ENCODE results near the gene NOL9.
A peak's percentile ranks its signal among the peaks of the same experiment; 100 is the strongest.

NOL9 gene

GRCh38 chr1:6519491-6519934 lies 34.8 kb downstream of the NOL9 start:
- DNase-seq: no peak

DNA sequence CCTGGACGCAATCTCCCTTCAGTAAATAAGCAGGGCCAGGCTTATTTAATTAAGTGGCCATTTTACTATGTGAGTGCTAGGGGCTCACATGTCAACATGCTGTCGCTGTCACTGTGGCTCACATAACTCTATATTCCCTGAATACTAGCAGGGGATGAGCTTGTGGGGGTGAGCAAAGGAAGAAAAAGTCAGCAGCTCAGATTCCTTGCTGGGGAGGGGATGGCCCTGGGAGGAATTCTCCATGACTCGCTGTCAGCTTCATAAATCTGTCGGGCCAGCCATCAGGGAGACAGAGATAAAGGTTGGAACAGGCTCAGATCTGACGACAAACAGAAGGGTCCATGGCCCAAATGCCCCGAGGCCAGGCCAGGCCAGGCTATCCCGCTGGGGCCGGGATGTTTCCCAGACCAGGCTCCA lies 36.9 kb downstream of the NOL9 start:
- no peak for DNase-seq

GRCh38 chr1:6515771-6516170 lies 38.5 kb downstream of the NOL9 start:
- no peak for DNase-seq

DNA sequence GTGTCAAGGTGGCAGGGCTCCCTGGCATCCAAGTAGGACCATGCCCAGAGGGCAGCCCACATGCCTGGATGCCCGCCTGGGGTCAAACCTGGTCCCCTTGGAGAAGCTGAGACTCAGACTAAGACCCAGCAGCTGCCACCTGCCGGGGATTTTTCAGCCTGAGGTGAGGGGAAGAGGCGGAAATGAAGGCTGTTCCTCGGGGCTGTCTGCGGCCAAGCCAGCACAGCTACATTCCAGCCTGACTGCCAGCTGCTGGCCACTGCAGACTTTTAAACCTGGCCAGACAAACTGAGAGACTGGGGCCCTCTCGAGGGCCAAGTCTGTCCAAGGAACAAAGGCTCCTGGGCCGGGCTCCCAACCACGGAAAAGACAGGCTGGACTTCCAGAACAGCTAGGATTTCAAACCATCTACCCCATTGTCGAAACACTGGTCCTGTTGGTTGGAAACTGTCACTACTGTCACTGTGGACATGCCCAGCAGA lies 41.0 kb downstream of the NOL9 start:
- no peak for DNase-seq

DNA sequence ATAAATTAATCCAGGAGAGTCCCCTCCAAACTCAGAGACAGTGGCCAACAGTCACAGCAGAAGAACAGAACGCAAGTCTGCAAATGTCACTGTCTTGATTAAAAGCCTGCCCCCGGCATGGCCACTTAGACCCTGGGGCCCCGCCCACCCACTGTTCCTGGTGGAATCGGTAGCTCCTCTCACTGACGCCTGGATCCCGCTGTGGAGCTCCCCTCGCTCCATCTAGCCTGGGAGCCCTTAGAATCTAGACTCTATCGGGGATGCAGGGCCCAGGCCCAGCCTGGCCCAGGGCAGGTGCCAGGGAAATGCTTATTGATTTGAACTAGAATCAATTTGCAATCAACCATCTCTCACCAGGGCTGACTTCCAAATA lies 41.4 kb downstream of the NOL9 start:
- no peak for DNase-seq

GRCh38 chr1:6512245-6512907 lies 41.9 kb downstream of the NOL9 start:
- no peak for DNase-seq

- DNase-seq: no peak
Observed at GRCh38 chr1:6511561-6512244, 42.6 kb downstream of the NOL9 start.

DNA sequence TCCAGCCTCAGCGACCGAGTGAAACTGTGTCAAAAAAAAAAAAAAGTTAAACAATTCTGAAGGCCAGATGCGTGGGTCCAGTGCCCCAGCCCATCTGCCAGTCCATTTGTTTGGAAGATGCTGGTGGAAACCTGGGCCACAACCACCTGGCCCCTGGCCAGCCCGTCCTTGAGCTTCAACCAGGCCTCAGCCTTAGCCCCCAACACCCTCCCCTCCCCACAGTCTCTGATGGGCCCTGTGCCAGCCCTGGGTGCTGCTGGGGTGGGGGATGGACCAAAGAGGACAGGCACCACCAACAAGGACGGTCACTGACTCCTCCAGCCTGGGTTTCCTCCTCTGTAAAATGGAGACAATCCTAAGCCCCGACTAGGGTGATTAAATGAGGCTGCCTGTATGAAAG lies 43.3 kb downstream of the NOL9 start:
- no peak for DNase-seq

DNA sequence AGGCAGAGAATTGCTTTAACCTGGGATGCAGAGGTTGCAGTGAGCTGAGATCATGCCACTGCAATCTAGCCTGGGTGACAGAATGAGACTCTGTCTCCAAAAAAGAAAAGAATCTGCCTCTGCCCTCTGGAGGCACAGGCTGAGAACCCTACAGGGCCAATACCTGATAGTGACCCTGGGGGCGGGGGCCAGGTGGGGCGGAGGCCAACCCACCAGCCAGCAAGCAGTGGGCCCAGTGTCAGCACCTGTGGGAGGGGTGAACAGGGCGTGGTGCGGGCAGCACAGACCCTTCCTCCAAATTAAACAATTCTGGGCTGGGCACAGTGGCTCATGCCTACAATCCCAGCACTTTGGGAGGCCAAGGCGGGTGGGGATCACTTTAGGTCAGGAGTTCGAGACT lies 43.8 kb downstream of the NOL9 start:
- no peak for DNase-seq

DNA sequence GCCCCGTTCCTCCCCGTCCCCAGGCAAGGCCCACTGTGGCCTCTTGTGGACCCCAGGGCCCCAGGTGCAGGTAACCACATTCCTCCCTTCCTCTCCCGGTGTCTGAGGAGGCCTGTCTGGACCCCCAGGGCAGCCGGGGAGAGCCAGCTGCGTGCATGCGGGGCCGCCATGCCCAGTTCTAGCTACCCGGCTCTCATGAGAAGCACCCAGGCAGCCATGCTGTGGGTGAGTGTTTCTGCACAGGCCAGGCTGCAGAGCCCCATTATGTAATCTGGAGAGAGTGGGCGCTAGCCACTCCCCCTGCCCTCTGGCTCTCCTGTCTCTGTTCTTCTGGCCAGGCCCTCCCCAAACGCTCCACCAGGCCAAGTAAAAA lies 44.4 kb downstream of the NOL9 start:
- no peak for DNase-seq

DNA sequence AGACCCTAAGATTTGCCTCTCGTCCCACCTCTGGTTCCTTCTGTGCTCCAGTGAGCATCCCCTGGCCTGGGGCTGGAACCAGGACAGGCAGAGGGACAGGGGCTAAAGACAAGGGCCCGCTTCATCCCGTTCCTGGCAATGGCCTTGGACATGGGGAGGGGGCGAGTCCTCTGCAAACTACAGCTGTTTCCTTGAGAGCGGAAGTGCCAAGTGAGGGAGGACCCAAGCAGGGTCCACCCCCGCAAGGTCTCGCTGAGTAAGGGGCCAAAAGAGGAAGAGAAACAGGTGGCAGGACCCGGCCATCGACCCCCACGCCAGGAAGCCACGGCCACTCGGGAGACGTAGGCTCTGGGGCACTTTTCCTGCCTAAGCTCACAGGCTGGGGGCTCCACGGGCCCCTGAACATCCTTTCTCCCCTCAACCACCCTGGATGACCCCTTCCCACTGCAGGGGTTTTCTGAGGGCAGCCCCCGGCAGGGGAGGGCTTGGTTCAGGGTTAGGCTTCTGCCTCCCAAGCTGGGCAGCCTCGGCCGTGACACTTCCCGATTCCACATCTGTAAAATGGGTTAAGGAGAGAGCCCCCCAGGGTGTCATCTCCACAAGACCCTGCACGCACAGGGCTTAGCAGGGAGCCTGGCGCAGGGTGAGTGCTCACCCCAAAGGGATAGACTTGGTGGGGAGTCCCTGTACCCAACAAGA lies 44.9 kb downstream of the NOL9 start:
- no peak for DNase-seq

GRCh38 chr1:6508816-6509189 lies 45.5 kb downstream of the NOL9 start:
- DNase-seq: no peak

DNA sequence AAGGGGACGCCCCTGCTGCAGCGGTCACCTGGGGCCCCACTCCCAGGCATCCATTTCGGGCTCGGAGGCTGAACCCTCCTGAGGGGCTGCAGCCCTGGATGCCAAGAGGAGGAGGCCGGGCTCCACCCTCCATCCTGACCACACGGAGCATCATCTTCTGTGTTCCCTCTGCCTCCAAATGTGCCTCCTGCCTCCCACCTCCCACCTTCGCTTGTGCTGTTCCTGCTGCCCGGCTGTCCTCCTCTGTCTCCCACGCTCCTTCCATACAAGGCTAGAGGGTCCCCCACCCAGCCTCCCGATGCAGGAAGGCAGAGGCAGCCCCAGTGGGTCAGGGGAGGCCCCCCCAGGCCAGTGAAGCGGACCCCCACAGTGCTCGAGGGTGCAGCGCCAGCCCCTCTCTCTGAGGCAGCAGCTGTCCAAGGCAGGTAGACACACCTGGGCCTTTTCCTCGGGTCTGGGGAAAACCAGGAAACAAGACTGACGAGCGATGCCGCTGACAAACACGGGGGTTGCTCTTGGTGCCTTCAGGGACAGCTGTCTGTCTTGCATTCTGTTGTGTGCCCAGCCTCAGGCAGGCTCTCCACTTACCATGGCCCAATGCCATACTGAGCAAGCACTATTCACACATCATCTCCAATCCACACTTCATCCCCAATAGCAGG lies 46.0 kb downstream of the NOL9 start:
- DNase-seq: no peak

GRCh38 chr1:6507461-6507911 lies 46.8 kb downstream of the NOL9 start:
- DNase-seq: no peak

GRCh38 chr1:6507037-6507428 lies 47.3 kb downstream of the NOL9 start:
- peak; percentile 22 to 28 for DNase-seq

DNA sequence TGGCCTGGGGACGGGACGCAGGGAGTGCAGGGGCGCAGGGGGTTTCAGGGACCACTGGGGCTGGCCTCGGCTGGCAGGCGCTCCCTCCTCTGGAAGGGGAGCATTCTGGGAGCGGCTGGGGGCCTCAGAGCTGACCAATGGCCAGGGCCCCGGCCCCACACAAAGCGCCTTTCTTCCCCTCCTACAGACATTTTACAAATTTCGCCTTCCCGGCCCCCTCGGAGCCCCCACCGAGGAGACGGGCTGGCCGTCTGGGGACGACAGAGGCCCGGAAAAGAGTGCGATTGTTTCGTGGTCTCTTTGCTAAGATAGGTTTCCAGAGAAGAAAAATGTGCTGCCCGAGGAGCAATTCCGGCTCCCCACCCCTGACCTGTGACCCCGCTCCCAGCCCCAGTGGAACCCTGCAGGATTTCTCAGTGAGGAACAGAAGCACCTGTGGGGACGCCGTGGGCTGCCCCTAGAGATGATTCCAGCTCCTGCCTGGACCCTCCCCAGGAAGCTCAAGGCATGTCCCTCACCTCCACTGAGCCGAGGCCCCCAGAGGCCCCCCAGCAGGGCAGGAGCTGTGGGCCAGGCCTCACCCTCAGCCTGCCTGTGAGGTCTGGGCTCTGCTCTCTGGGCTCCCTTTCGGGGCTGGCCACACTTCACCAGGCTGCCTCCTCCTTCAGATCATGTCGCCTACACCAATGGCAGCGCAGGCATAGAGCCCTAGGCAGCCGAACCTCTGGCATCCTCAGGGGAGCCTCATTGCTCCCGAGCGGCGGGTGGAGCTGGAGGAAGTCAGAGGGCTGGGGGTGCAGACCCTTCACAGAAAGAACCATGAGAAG lies 47.9 kb downstream of the NOL9 start:
- no peak for DNase-seq

DNA sequence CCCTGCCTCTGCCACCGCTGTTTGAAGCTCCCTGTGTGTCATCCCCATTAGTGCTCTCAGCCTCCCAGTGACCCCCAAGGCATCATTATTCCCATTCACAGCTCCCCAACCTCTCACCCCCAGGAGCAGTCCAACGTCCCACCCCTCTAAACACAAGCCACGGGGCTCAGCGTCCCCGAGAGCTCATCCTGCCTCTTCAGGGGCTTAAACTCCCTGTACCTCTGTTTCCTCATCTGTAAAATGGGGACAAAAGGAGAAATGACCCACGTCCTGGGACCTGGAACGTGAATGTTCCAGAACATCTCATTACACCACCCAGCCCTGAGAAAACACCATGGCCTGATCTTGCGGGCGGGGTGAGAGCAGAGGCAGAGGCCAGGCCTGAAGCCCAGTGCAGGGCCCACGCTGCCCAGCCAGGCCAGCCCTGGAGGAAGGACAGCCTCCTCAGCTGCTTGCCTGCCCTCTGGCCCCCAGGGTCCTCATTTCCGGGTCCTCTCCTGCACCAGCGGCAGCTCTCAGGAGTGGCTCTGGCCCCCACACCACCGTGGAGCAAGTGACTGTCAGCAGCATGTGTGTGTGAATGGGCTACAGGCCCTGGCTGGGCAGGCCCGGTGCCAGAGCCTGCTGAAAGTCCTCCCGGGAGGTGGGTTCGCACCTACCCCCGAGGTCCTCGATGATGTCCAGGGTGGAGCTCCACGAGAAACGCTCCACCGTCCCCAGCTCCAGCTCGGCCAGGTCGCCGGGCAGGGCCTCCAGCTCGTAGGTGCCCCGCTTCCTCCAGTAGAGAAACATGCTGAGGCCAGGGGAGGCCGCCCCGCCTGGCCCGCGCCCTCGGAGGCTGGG lies 48.7 kb downstream of the NOL9 start:
- DNase-seq: no peak

GRCh38 chr1:6504887-6505286 lies 49.4 kb downstream of the NOL9 start:
- no peak for DNase-seq

- DNase-seq: no peak
Observed at GRCh38 chr1:6503884-6504602, 50.3 kb downstream of the NOL9 start.

DNA sequence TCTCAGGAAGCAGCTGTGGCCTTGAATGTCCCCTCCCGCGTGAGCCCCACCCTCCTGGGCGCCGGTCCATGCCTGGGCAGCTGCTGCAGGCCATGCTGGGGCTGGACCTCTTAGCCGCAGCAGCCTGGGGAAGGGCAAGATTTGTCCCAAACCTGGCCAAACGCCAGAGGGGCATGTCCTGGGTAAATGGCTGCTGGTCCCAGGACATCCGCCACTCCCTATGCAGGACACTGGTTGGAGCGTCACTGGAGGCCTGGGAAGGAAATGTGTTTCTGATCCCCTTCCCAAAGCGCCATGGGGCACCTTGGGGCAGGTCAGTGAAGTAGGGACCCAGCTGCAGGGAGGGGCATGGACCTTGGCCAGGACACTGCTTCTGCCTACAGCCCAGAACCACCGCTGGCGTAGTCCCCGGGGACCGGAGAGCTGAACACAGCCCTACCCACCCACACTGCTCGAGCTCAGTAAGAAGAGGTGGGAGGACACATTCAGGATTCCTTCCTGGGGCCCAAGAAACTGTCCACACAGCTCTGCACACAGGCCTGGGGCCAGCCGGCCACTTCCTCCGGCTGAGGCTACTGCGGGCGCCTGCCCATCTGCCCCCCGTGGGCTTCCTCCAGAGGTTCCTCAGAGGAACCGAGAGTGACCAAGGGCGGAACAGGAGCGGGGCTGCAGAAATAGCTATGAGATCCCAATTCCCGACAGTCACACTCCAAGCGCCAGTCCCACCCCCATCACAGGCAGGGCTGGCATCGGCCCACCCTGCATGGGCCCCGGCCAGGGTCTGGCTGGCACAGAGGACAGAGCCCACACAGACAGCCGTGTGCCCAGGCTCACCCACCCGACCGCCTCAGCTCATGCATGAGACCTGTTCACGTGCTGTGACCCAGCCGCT lies 52.1 kb downstream of the NOL9 start:
- DNase-seq: no peak

Measured in AML-193 (cell line).